G401 (cell line): ENCODE measurements around the gene OPCML. TPM values are rescaled to one million over a fixed set of nuclear protein-coding genes. Genes with fewer than 3 reads are reported as not detected.

Experiments
- DNase-seq: peaks from one replicate; pipeline ENCODE4 v3.0.0-alpha.2; 2015; ENCODE audit warnings: low spot score
- in situ Hi-C: cut with HindIII; loops from 2 replicates; pipeline ENCODE4 v1.10.0; 2016; ENCODE audit warnings: low sequenced_read_pairs, mixed read lengths
- total RNA-seq: library from RNA; depleted of rRNA; stranded (reverse); fragments of >200 nt; shearing (Covaris generic); gene quantifications from 2 replicates; pipeline ENCODE4 v1.2.3, GENCODE V29; 2014; rRNA removed

Gene OPCML
- total RNA-seq: not detected in 2 replicates

DNA sequence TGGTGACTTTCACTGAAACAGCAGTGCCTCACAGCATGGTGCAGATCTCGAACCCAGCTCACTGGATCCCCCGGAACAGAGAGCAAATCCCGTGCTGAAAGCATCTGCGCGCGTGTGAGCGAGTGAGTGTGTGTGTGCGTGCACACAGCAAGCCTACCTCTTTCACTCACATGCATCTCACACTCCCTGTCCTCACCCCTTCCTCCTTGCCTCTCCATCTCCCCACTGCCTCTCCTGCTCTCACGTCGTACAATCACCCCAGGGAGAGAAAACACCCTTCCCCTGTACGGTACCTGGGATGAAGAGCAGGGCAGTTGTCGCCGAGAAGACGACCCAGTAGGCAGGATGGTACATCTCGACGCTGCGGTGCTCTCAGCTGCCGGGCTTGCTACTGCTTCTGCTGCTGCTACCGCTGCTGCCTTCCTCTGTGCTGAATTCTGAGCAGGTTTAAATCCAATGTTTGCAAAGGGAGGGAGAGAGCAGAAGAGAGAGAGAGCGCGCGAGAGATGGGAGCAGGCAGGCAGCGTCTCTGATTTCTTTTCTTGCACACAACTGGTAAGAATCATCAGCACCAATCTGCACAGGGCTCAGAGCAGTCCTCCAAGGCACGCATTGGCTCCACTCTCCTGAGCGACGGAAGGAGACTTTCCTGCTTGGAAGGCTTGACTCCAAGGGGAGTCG is at the start of gene OPCML:
Gene OPCML (minus strand): TSS at position 531 of the 681 bp plus-strand sequence.
- in situ Hi-C loops: no loop called here

DNA sequence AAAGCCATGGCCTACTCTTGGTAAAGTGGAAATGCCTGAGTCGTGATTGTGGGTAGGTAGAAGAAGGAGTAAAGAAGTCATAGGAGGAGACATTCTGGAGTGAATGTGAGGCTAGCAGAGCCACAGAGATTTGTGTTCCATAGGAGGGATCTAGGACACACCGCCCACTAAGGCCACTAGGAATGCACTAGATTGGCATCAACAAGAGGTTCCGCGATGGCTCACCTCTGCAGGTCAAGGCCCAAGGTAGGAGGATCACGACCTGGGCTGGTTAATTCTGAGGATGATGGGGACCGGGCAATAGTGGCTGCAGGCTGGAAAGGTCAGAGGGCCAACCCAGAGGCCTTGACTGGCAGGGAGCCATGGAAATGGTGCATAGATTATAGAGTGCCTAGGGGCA is 48.8 kb upstream of the OPCML start:
- no peak for DNase-seq
- in situ Hi-C loops: no loop called here

More for the DNA sequence above, at the start of gene OPCML:
- DNase-seq: peak; percentile 6

DNA sequence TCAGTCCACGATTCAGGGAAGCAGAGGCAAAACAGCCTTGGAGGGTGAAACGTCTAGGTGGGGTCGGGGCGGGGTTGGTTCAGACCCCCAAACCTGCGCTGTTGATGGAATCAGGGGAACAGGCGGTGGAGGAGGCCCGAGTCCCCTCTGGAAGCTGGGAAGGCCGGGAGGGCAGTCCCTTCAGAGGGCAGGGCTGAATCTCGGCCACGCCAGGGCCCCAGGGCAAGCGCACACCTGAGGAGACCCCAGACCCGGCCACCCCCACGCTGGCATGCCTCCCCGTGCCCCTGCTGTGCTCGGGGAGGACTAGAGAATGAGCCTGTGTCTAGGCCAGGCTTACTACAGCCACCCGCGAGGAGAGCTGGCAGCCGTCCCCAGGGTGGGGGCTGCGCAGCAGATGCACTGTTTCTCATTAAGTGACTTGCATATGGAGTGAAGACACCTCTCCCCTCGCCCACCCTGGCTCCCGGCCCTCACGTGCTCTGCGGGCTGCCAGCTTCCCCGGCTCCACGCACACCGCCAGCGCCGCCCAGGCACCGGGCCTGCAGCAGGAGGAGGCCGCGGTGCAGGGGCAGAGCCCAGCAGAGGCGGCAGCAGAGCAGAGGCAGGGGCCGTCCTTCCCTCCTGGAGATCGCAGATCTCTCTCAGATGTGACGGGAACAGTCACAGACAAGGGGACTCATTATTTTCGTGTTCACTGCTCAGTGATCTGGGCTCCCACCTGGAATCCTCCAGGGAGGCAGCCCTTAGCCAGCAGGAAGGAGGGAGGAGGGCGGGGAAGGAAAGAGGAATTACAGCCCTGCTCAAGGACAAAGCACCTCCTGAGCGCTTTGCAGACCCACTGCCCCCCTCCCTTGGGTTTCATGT is 47.1 kb upstream of the OPCML start:
- in situ Hi-C loops: no loop called here
- no peak for DNase-seq

DNA sequence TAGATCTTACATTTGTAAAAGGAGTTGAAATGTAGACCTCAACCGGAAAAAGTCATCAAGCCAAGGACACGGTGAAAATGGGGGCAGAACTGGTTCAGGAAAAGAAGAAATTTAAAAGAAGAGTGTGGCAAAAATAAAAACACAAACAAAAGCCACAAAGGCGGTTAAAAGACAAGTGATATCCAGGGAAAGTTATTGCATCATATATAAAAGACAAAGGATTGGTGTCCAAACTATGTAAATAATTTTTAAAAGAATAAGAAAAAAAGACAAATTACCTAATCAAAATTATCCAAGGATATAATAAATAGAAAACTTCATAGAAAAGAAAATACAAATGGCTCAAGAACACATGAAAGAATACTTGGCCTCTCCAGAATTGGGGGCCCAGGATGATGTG is 45.1 kb upstream of the OPCML start:
- no peak for DNase-seq
- in situ Hi-C loops: no loop called here

GRCh38 chr11:133576351-133576750 is 44.0 kb upstream of the OPCML start:
- no peak for DNase-seq
- in situ Hi-C loops: no loop called here

- in situ Hi-C loops: no loop called here
These were observed 40.8 kb upstream of the OPCML start for GRCh38 chr11:133573081-133573480.

GRCh38 chr11:133570376-133570775 is 38.1 kb upstream of the OPCML start:
- no peak for DNase-seq
- in situ Hi-C loops: no loop called here

More at GRCh38 chr11:133573081-133573480, 40.8 kb upstream of the OPCML start:
- DNase-seq: no peak

GRCh38 chr11:133563505-133564025 is 31.3 kb upstream of the OPCML start:
- in situ Hi-C loops: no loop called here

DNA sequence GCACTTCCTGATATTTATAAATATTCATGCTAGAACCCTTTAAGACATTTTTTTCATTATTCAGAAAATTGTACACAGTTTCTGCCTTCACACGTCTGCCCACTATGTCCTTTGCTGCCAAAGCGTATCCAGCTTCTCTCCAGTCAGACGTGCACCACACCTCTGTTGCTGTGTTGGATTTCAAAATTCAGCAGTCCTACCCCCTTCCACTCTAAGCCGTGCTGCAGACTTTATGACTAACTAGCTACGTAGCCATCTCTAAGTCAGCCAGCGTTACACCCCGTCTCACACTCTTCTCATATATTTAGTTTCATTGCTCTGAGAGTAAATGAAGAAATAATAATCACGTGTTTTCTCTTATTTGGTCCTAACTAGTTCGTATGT is 28.2 kb upstream of the OPCML start:
- no peak for DNase-seq
- in situ Hi-C loops: no loop called here

More at GRCh38 chr11:133563505-133564025, 31.3 kb upstream of the OPCML start:
- no peak for DNase-seq

DNA sequence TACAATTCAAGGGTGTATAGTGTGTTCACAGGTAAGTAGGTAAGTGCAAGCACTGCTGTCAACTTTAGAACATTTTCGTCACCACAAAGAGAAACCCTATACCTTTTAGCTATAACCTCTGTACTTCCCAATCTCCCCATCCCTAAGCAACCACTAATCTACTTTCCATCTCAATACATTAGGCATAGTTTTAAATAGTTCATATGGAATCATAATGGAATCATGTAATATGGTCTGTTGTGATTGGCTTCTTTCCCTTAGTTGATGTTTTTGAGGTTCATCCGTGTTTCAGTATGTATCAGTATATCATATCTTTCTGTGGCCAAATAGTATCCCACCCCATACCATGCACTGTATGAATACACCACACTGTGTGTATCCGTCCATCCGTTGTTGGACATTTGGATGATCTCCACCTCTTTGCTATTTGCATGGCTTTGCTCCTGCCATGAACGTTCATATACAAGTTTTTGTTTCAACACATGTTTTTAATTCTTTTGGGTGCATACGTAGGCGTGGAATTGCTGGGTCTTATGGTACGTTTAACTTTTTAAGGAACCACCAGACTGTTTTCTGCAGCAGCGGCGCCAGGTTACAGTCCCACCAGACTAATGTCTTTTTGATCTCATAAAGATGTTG is 27.7 kb upstream of the OPCML start:
- DNase-seq: no peak
- in situ Hi-C loops: no loop called here

- in situ Hi-C loops: no loop called here
These were observed 27.1 kb upstream of the OPCML start for GRCh38 chr11:133559382-133559781.

DNA sequence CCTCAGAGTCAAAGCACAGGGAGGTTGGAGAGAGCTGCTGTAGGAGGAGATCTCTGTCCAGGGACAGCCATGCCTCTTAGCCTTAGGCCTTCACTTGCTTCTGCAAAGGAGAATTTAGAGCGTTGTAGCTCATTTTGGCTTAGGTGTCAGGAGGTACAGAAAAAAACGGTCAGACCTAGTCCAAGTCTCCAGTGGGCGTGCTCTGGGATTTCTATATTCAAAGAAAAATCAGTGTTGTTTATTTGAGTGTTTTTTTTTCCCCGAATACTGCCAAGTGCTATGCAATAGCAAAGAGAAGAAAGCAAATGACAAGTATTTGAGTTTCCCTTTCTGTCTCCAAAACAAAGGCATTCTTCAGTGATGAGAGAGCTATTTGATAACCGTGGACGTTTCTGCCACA is 22.7 kb upstream of the OPCML start:
- DNase-seq: no peak
- in situ Hi-C loops: no loop called here

More at GRCh38 chr11:133559382-133559781, 27.1 kb upstream of the OPCML start:
- DNase-seq: no peak

DNA sequence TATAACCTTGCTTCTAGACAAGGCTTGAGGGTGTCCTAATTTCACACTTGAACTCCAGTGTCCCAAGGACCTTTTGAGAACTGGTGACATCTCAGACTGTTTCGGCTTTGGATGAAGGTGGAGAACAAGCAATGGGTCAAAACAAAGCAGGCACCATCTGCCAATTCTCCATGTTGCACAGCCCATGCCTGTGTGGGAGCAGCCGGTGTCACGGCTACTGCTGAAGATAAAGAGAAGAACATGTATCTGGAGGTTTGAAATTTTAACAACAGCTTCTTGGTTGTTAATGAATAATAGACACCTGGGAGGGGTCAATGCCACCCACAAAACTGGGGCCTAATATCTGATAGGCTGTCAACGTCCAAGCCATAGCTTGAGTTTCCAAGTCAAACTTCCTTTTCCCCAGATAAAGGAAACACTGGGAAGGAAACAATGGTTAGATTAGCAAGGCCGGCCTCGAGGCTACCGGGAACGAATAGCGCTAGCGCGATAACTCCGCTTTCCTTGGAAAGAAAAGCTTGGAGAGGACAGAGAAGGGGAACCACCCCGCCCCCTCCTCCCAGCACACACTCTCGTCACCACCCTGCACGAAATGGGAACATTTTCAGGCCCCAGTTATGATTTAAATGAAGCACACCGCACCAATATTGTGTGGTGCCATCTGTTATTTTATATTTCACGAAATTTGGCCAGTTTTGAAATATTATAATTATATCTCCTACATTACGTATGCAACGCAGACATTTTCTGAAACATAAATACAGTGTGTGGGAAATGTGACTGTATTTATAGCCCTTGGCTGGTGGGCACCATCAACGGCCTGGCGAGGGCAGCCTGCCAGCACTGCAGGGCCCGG is 21.8 kb upstream of the OPCML start:
- DNase-seq: no peak
- in situ Hi-C loops: no loop called here

- DNase-seq: no peak
- in situ Hi-C loops: no loop called here
These were observed 20.6 kb upstream of the OPCML start for GRCh38 chr11:133552938-133553337.

DNA sequence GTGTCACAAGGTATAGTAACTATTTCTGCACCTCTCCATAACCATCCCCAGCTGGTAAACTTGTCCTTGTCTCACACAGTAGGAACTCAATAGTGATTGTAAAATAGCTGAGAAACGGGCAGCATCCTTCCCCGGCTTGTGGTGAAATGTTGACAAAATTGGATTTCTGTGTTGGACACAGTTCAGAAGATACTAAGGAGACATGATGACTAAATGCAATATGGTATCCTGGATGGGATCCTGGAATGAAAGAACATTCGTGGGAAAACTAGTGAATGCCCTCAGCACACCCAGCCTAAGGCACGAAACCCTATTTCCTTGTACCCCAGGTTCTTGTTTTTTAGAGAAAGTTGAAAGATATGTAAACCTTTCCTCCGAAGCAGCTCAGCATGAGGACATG is 18.8 kb upstream of the OPCML start:
- in situ Hi-C loops: no loop called here
- DNase-seq: no peak

DNA sequence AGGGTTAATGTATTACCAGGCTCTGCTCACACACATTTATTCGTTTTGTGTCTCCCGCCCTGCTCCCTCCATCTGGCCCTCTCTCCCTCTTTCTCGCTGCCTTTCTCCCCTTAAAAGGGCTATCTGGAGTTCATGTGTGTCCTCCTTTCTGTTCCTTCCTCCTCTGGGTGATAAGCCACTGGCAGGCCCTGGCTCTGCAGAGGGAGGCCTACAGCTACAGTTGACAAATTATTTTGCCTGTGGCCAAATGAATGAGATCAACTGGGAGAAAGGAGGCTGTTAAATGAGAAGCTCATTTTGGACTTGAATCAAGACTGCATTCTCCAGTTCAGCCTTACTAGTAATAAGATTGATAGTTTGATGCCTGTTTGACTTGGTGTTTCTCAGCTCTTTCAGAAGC is 17.5 kb upstream of the OPCML start:
- in situ Hi-C loops: no loop called here
- DNase-seq: no peak

DNA sequence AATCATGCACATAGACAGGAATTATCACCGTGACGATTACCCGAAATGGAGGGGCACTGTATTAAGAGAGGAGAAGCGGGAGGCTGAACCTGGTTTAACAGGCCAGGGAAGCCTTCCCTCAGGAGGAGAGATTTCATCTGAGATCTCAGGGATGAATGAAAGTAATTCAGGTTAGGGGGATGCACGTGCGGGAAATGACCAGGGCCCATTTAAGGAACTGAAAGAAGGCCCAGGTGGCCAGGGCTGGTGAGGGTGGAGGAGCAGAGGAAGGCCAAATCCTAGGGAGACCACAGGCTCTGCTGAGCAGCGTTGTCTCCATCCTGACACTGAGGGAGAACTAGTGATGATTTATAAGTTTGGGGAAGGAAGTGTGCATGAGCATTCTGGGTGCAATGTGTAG is 16.3 kb upstream of the OPCML start:
- in situ Hi-C loops: no loop called here
- DNase-seq: no peak

DNA sequence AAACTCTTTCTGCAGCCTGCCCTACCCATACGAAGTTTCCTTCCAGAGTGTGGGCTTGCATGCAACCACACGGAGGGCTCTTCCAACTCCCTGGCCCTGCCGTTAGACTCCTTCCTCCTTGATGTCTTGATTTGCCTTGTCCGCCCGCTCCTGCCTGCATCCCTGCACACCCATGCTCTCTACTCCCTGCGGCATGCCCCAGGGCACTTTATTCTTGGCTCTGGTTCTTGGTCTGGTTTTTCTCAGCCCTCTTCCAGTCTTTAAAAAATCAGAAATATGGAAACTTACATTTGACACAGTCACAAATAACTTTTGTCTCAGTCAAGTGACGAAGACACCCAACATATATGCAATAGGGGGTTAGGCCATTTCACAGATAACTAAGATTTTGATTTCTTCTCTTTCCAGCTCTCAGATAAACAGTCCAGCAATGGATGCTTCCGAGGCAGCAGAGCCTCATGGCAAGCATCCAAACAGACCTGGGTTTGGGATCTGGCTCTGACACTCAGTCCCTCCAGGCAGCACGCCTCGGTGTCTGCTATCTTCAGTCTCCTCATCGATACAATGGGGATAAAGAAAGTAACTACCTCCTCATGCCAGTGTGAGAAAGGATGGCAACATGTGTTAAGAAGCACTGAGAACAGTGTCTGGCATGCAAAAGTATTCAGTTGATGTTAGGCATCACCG is 15.7 kb upstream of the OPCML start:
- DNase-seq: no peak

More for the DNA sequence above, 15.7 kb upstream of the OPCML start:
- in situ Hi-C loops: no loop called here
